CD4-positive, alpha-beta T cell (primary cell): ENCODE results near the gene SPIRE2. TPM values are rescaled to one million over a fixed set of nuclear protein-coding genes. Genes with fewer than 3 reads are reported as not detected.

Source experiments
- ATAC-seq: fragments of 200-7000 bp; cut with Tn5 transposase; one replicate; pipeline ENCODE4 v1.10.0; 2022; ENCODE audit warnings: mild to moderate bottlenecking; ENCODE audit not compliant: poor library complexity
- CTCF ChIA-PET: fragments of 350-600 bp; sonication (Branson Sonifier 250); formaldehyde crosslinking; loops from one replicate; lab custom pipeline; 2021; ENCODE audit warnings: antibody characterized with exemption, inconsistent platforms; lab: Charles Lee
- POLR2A ChIA-PET: fragments of 350-600 bp; sonication (Branson Sonifier 250); formaldehyde crosslinking; loops from one replicate; lab custom pipeline; 2021; ENCODE audit warnings: antibody characterized with exemption, inconsistent platforms; lab: Charles Lee
- DNase-seq, 14 experiments: peaks; one replicate each; pipeline ENCODE4 v3.0.0-alpha.2; 2013 to 2020; ENCODE audit warnings: mixed read lengths in 2 of 14
- H3K27ac ChIP-seq, 2 donors: one replicate each; pipeline versions ENCODE4 v1.5.1 to v1.7.0; 2013; ENCODE audit warnings: low read length in 2 of 2, low read depth in 1 of 2, mild to moderate bottlenecking in 1 of 2
- H3K27me3 ChIP-seq, 2 experiments: 1 replicate in 1 of 2; 2 replicates in 1 of 2; pipeline versions ENCODE4 v1.6.1 to v1.7.0; 2013; ENCODE audit warnings: low read length in 2 of 2, control low read depth in 1 of 2, mild to moderate bottlenecking in 1 of 2, moderate library complexity in 1 of 2; ENCODE audit not compliant: insufficient read depth in 2 of 2, control insufficient read depth in 1 of 2
- H3K36me3 ChIP-seq: one replicate; pipeline ENCODE4 v1.6.1; 2013; ENCODE audit warnings: low read length, control low read depth; ENCODE audit not compliant: insufficient read depth
- H3K4me1 ChIP-seq: one replicate; pipeline ENCODE4 v1.6.1; 2013; ENCODE audit warnings: low read length, control low read depth; ENCODE audit not compliant: insufficient read depth
- H3K4me3 ChIP-seq: one replicate; pipeline ENCODE4 v1.5.1; 2013; ENCODE audit warnings: mild to moderate bottlenecking, low read length, moderate library complexity
- H3K9me3 ChIP-seq, 2 experiments: 1 replicate in 1 of 2; 2 replicates in 1 of 2; pipeline versions ENCODE4 v1.6.1 to v1.7.0; 2013; ENCODE audit warnings: low read length in 2 of 2, mild to moderate bottlenecking in 2 of 2, control low read depth in 1 of 2, moderate library complexity in 1 of 2; ENCODE audit not compliant: control insufficient read depth in 1 of 2, insufficient read depth in 1 of 2
- H3K27ac Mint-ChIP-seq: one replicate; pipeline ENCODE4 v1.8.0; 2020; ENCODE audit warnings: mixed read lengths
- H3K27me3 Mint-ChIP-seq: one replicate; pipeline ENCODE4 v1.8.0; 2021; ENCODE audit warnings: mixed read lengths
- H3K36me3 Mint-ChIP-seq: one replicate; pipeline ENCODE4 v1.8.0; 2021; ENCODE audit warnings: low read depth, mixed read lengths
- H3K4me1 Mint-ChIP-seq: one replicate; pipeline ENCODE4 v1.8.0; 2021; ENCODE audit warnings: low read depth, mixed read lengths
- H3K4me3 Mint-ChIP-seq: one replicate; pipeline ENCODE4 v1.8.0; 2020; ENCODE audit warnings: mild to moderate bottlenecking, mixed read lengths
- H3K9me3 Mint-ChIP-seq: one replicate; pipeline ENCODE4 v1.8.0; 2020; ENCODE audit warnings: mixed read lengths
- CTCF ChIP-seq: fragments of 200-600 bp; IDR thresholded peaks from one replicate; pipeline ENCODE4 v1.8.0; 2022; ENCODE audit warnings: antibody characterized with exemption, mild to moderate bottlenecking
- intact Hi-C, 2 experiments: fragments of 100-400 bp; cut with DNase I in 1 of 2; cut with micrococcal nuclease in 1 of 2; formaldehyde crosslinking; loops; one replicate each; pipeline versions ENCODE4 v1.15.1 to v1.9.0; 2023 to 2025; cut with DNase I, micrococcal nuclease
- total RNA-seq, 174 experiments: library from RNA in 2 of 174; stranded (reverse) in 2 of 174; gene quantifications; one replicate each; pipeline ENCODE4 v1.2.3 and lab custom pipeline; 2021 to 2026

SPIRE2 gene
- total RNA-seq, 2 experiments from 2014 or later: 1.1 TPM

GRCh38 chr16:89855301-89855945 lies 27.1 kb downstream of the SPIRE2 start:
- Histone ChIP-seq H3K9me3 (no peaks in the 10 kb centered on the region), H3K27me3 (no peaks in the 10 kb centered on the region), H3K36me3 (no peaks in the 10 kb centered on the region), H3K4me3 (no peak overlapping the region), H3K27ac (no peak overlapping the region), H3K4me1 (peaks cover under 1% of the 10 kb centered on the region)
- POLR2A ChIA-PET: no interaction called here
- intact Hi-C loops: no loop called here
- no peak for ATAC-seq
- H3K4me3 Mint-ChIP-seq: no peak overlapping the region
- no peaks in the 10 kb centered on the region for H3K9me3 Mint-ChIP-seq
- DNase-seq: no peak
- CTCF ChIA-PET: interaction anchor here (1.6 kb wide), 1 partner anchor 155 kb away, joined by 5 read pairs; no protein-coding TSS in a partner anchor
- H3K4me1 Mint-ChIP-seq: no peaks in the 10 kb centered on the region
- no peak for TF ChIP-seq CTCF
- H3K27ac Mint-ChIP-seq: no peak overlapping the region
- H3K27me3 Mint-ChIP-seq: no peaks in the 10 kb centered on the region
- H3K36me3 Mint-ChIP-seq: no peaks in the 10 kb centered on the region

- H3K27me3 Mint-ChIP-seq: no peaks in the 10 kb centered on the region
- ATAC-seq (no peak), DNase-seq (no peak)
- H3K9me3 Mint-ChIP-seq: no peaks in the 10 kb centered on the region
- peaks cover 2% of the 10 kb centered on the region for H3K4me1 Mint-ChIP-seq
- intact Hi-C loops: no loop called here
- ChIA-PET POLR2A (no interaction called here), CTCF (no interaction called here)
- Histone ChIP-seq H3K9me3 (no peaks in the 10 kb centered on the region), H3K27me3 (no peaks in the 10 kb centered on the region), H3K4me1 (peaks cover 6% of the 10 kb centered on the region), H3K27ac (no peak overlapping the region), H3K36me3 (no peaks in the 10 kb centered on the region), H3K4me3 (no peak overlapping the region)
- no peak overlapping the region for H3K27ac Mint-ChIP-seq
- H3K4me3 Mint-ChIP-seq: no peak overlapping the region
- no peak for TF ChIP-seq CTCF
- no peaks in the 10 kb centered on the region for H3K36me3 Mint-ChIP-seq
Measured at GRCh38 chr16:89855986-89856385, 27.7 kb downstream of the SPIRE2 start.

GRCh38 chr16:89858973-89859614 lies 30.8 kb downstream of the SPIRE2 start:
- no peaks in the 10 kb centered on the region for H3K27me3 Mint-ChIP-seq
- Histone ChIP-seq H3K4me3 (no peak overlapping the region), H3K27me3 (no peaks in the 10 kb centered on the region), H3K36me3 (no peaks in the 10 kb centered on the region), H3K27ac (no peak overlapping the region), H3K9me3 (no peaks in the 10 kb centered on the region), H3K4me1 (peaks cover 29% of the 10 kb centered on the region)
- H3K4me3 Mint-ChIP-seq: no peak overlapping the region
- H3K27ac Mint-ChIP-seq: no peak overlapping the region
- peaks cover 21% of the 10 kb centered on the region for H3K4me1 Mint-ChIP-seq
- intact Hi-C loops: no loop called here
- ChIA-PET CTCF (interaction anchor here (6.0 kb wide), 1 partner anchor 157 kb away, joined by 73 read pairs; the partner anchor contains the start of gene SPATA2L), POLR2A (interaction anchor here (2.1 to 2.9 kb wide), 2 partner anchors 153 to 159 kb away, joined by 14 read pairs; no protein-coding TSS in a partner anchor)
- no peaks in the 10 kb centered on the region for H3K36me3 Mint-ChIP-seq
- no peak for ATAC-seq
- H3K9me3 Mint-ChIP-seq: no peaks in the 10 kb centered on the region
- TF ChIP-seq CTCF: no peak
- DNase-seq: no peak
